ENCODE measurements around the gene NTMT1.

DNA sequence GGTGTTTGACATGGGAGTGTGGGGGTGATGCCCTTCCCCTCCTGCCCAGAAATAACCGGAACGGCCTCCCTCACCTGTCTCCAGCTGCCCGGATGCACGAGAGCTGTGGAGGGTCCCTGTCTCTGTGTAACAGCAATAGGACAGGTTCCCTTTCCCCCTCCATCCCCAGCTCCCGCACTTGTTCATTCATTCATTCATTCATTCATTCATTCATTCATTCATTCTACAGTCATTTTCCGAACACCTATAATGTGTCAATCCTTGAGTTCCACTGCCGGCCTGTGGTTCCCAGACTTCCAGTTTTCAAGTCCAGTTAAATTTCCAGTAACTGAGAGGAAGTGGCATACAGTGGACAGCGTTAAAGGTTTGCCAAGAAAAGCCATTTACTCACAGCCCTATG lies 46.7 kb downstream of the NTMT1 start:
- TF ChIP-seq POLR2A (IDR thresholded peaks at IDR 0.05; ENCODE audit: borderline replicate concordance, extremely low read depth, insufficient read depth, insufficient read length), result no peak
- TF ChIP-seq SRF (IDR thresholded peaks at IDR 0.05; ENCODE audit: low read depth), result no peak
- no peak for TF ChIP-seq RAD21 (IDR thresholded peaks at IDR 0.05; ENCODE audit: low read depth)
- TF ChIP-seq, protein P1, sequence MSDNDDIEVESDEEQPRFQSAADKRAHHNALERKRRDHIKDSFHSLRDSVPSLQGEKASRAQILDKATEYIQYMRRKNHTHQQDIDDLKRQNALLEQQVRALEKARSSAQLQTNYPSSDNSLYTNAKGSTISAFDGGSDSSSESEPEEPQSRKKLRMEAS (IDR thresholded peaks at IDR 0.05), result no peak
- TF ChIP-seq, protein P2, sequence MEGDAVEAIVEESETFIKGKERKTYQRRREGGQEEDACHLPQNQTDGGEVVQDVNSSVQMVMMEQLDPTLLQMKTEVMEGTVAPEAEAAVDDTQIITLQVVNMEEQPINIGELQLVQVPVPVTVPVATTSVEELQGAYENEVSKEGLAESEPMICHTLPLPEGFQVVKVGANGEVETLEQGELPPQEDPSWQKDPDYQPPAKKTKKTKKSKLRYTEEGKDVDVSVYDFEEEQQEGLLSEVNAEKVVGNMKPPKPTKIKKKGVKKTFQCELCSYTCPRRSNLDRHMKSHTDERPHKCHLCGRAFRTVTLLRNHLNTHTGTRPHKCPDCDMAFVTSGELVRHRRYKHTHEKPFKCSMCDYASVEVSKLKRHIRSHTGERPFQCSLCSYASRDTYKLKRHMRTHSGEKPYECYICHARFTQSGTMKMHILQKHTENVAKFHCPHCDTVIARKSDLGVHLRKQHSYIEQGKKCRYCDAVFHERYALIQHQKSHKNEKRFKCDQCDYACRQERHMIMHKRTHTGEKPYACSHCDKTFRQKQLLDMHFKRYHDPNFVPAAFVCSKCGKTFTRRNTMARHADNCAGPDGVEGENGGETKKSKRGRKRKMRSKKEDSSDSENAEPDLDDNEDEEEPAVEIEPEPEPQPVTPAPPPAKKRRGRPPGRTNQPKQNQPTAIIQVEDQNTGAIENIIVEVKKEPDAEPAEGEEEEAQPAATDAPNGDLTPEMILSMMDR (IDR thresholded peaks at IDR 0.05 in 2 of 3, conservative IDR thresholded peaks at IDR 0.05 in 1 of 3; ENCODE audit: borderline replicate concordance in 1 of 3, insufficient read depth in 1 of 3, low read depth in 2 of 3, low read length in 2 of 3), result no peak
- TF ChIP-seq, protein P3, sequence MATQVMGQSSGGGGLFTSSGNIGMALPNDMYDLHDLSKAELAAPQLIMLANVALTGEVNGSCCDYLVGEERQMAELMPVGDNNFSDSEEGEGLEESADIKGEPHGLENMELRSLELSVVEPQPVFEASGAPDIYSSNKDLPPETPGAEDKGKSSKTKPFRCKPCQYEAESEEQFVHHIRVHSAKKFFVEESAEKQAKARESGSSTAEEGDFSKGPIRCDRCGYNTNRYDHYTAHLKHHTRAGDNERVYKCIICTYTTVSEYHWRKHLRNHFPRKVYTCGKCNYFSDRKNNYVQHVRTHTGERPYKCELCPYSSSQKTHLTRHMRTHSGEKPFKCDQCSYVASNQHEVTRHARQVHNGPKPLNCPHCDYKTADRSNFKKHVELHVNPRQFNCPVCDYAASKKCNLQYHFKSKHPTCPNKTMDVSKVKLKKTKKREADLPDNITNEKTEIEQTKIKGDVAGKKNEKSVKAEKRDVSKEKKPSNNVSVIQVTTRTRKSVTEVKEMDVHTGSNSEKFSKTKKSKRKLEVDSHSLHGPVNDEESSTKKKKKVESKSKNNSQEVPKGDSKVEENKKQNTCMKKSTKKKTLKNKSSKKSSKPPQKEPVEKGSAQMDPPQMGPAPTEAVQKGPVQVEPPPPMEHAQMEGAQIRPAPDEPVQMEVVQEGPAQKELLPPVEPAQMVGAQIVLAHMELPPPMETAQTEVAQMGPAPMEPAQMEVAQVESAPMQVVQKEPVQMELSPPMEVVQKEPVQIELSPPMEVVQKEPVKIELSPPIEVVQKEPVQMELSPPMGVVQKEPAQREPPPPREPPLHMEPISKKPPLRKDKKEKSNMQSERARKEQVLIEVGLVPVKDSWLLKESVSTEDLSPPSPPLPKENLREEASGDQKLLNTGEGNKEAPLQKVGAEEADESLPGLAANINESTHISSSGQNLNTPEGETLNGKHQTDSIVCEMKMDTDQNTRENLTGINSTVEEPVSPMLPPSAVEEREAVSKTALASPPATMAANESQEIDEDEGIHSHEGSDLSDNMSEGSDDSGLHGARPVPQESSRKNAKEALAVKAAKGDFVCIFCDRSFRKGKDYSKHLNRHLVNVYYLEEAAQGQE (IDR thresholded peaks at IDR 0.05; ENCODE audit: low read depth), result no peak
- TF ChIP-seq, protein P4, sequence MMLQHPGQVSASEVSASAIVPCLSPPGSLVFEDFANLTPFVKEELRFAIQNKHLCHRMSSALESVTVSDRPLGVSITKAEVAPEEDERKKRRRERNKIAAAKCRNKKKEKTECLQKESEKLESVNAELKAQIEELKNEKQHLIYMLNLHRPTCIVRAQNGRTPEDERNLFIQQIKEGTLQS (IDR thresholded peaks at IDR 0.05), result no peak
- TF ChIP-seq, protein P5, sequence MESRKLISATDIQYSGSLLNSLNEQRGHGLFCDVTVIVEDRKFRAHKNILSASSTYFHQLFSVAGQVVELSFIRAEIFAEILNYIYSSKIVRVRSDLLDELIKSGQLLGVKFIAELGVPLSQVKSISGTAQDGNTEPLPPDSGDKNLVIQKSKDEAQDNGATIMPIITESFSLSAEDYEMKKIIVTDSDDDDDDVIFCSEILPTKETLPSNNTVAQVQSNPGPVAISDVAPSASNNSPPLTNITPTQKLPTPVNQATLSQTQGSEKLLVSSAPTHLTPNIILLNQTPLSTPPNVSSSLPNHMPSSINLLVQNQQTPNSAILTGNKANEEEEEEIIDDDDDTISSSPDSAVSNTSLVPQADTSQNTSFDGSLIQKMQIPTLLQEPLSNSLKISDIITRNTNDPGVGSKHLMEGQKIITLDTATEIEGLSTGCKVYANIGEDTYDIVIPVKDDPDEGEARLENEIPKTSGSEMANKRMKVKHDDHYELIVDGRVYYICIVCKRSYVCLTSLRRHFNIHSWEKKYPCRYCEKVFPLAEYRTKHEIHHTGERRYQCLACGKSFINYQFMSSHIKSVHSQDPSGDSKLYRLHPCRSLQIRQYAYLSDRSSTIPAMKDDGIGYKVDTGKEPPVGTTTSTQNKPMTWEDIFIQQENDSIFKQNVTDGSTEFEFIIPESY (IDR thresholded peaks at IDR 0.05; ENCODE audit: extremely low read depth, insufficient replicate concordance, low read length), result no peak
- TF ChIP-seq EZH2 (IDR thresholded peaks at IDR 0.05), result no peak
- TF ChIP-seq POLR2AphosphoS5 (IDR thresholded peaks at IDR 0.05; ENCODE audit: low read depth, low read length), result no peak
- TF ChIP-seq TCF7L2 (IDR thresholded peaks at IDR 0.05; ENCODE audit: borderline replicate concordance, extremely low read depth, insufficient read depth, insufficient read length), result no peak
- TF ChIP-seq SIN3A (IDR thresholded peaks at IDR 0.05; ENCODE audit: low read depth), result no peak

Measured in HCT116 (cell line).